Germinal center (tissue), 1 donor: Measurements from ENCODE around the gene CCDC33.

Experiments
- DNase-seq: peaks from one replicate; pipeline ENCODE4 v3.0.0; 2012; ENCODE audit warnings: mixed read lengths, low spot score

Gene CCDC33

DNA sequence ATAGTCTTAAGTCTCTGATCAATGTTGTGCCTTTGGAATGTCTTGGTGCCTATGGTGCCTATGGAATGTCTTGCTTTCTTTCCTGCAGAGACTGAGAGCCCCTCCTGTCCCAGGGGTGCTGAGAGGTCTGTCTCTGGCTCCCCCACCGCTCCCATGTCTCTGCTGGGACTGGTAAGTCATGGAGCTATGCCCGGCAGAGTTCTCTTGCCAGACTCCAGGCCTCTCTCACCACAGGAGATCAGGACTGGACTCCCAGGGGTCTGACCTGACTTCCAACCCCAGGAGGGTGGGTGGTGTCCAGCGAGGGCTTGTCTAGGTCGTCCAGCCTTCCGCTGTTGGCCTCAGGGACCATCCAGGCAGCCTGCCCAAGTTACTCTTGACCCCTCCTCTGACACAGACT lies 145.4 kb downstream of the CCDC33 start:
- DNase-seq = no peak

DNA sequence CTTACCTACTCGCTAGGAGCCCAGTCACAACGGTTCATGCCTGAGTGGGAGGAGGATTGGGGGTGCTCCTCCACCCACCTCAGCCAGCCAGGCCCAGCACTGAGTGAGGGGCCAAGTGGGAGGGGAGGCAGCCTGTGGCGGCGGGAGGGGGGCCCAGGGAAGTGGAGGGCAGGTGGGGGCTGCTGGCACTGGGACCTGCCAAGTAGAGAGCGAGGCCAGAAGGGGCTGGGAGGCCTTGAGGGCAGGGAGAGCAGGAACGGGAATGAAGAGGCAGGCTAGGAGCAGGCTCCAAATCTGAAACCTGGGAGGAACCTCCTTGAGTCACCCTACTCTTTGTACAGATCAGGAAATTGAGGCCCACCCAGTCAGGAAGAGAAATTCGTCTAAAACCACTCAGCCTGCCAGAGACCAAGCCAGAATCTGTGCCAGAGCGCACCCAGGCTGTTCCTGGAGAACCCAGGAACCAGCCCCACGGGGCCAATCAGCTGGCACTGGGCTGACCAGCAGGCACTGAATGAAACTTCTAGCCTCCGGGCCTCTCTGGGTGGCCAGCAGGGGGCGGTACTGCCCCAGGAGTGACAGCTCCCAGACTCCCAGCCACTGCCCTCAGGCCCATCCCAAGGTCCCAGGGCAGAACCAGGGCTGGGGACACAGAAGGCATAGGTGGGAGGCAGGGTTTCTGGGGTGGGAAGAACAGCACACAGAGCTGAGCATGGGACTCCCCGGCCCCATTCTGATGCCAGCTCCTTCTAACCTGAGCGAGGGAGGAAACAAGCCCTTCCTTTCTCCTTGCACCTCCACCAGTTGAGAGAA lies 146.1 kb downstream of the CCDC33 start:
- DNase-seq = peak; percentile 84

GRCh38 chr15:74383286-74383685 lies 147.2 kb downstream of the CCDC33 start:
- DNase-seq = no peak

DNA sequence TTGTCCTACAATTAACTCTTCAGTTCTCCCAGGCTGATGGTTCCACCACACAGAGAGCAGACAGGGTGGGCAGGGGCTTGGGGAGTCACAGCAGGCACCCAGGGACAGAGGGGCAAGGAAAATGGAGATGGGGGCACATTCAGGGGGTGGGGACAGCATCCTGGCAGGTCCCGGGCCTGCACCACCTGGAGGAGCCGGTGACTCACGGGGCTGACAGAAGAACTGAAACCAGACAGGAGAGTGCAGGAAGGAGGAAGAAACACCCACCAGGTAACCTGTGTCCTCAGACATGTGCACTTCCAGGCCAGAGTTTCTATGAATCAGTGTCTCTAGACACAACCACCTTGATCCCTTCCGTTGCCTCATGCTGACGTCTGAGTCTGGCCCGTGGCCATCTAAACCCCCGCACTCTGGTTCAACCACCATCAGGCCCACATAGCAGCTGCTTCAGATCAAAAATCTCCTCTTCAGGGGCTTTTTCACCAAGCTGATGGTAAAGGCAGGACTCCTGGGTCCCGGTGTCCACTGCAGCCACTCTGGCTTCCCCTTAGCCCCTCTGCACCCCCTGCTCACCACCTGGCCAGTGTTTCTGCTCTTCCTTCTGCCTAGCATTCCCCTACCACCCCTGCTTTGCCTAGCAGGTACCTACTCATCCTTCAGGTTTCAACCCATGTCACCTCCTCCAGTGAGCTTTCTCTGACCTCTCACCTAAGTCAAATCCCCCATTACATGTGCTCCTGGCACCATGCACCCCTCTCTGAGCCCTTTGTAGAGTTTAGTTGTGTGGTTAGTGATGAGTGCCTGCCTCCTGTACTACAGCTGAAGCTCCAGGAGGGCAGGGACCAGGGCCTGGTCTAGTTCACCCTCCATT lies 147.8 kb downstream of the CCDC33 start:
- DNase-seq = peak; percentile 85

GRCh38 chr15:74384566-74384880 lies 148.4 kb downstream of the CCDC33 start:
- DNase-seq = no peak

GRCh38 chr15:74384881-74385643 lies 148.9 kb downstream of the CCDC33 start:
- peak; percentile 86 for DNase-seq

DNA sequence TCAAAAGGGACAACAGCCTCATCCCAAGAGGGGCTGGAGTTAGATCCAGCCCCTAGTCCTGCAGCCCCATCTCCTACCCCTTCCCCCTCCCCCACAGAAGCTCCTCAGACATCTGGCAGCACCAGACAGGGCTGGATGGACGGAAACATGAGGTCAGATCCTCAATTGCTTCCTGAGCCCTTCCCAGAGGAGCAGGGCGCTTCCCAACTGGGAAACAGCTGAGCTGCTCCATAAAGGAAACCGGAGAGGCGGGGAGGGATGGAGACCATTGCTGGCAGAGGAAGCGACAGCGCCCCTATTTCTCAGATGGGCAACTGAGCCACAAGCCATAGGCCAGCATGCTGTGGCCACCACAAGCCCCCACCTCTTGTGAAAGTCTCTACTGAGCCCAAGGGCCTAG lies 149.6 kb downstream of the CCDC33 start:
- no peak for DNase-seq
